ENCODE results near the gene PAF1. TPM values are rescaled to one million over a fixed set of nuclear protein-coding genes. Genes with fewer than 3 reads are reported as not detected.
A peak's percentile ranks its signal among the peaks of the same experiment; 100 is the strongest.

Gene PAF1
- total and polyA plus RNA-seq, 2 of the 13 experiments (the other 11 are each of a cell fraction or from before 2014, with no cell fraction given) = 30.2 to 31.1 TPM

- TF ChIP-seq ZNF276 (CRISPR knock-in tag; IDR thresholded peaks at IDR 0.05; ENCODE audit: low read depth) (peak; percentile 63; the same call in 1 of the 2 replicates), CENPX (CRISPR knock-in tag; IDR thresholded peaks at IDR 0.05) (no peak), ZNF724P (CRISPR knock-in tag; IDR thresholded peaks at IDR 0.05; ENCODE audit: borderline replicate concordance) (peak; percentile 73; the same call in 1 of the 2 replicates), ZNF382 (CRISPR knock-in tag; IDR thresholded peaks at IDR 0.05; ENCODE audit: borderline replicate concordance) (no peak), FOXA1 (IDR thresholded peaks at IDR 0.05) (no peak), FOXA1 (CRISPR knock-in tag; IDR thresholded peaks at IDR 0.05) (no peak), POGZ (CRISPR knock-in tag; IDR thresholded peaks at IDR 0.05) (peak; percentile 62; the same call in 1 of the 2 replicates), FOXJ3 (CRISPR knock-in tag; IDR thresholded peaks at IDR 0.05; ENCODE audit: borderline replicate concordance) (peak; percentile 51; the same call in 1 of the 2 replicates), CSRNP2 (CRISPR knock-in tag; conservative IDR thresholded peaks at IDR 0.05; ENCODE audit: low read depth) (no peak), SIX1 (CRISPR knock-in tag; IDR thresholded peaks at IDR 0.05; ENCODE audit: borderline replicate concordance) (no peak; the same call in 1 of the 2 replicates), ZNF879 (CRISPR knock-in tag; IDR thresholded peaks at IDR 0.05) (no peak; the same call in 1 of the 2 replicates), FOXA3 (CRISPR knock-in tag; IDR thresholded peaks at IDR 0.05) (peak; percentile 59), ZNF530 (CRISPR knock-in tag; IDR thresholded peaks at IDR 0.05; ENCODE audit: low read depth) (no peak), ZKSCAN5 (CRISPR knock-in tag; IDR thresholded peaks at IDR 0.05) (no peak), MIXL1 (CRISPR knock-in tag; IDR thresholded peaks at IDR 0.05) (no peak; the same call in 1 of the 2 replicates), HNRNPK (IDR thresholded peaks at IDR 0.05; ENCODE audit: low read depth, low read length, poor library complexity, severe bottlenecking) (no peak), CAMTA2 (CRISPR knock-in tag; IDR thresholded peaks at IDR 0.05; ENCODE audit: borderline replicate concordance) (peak; percentile 79), ZFP91 (CRISPR knock-in tag; IDR thresholded peaks at IDR 0.05; ENCODE audit: borderline replicate concordance) (peak; percentile 93), FOXK1 (CRISPR knock-in tag; IDR thresholded peaks at IDR 0.05; ENCODE audit: borderline replicate concordance, low read depth) (no peak; the same call in none of the 2 replicates), ZNF780A (CRISPR knock-in tag; IDR thresholded peaks at IDR 0.05) (no peak), ZNF431 (CRISPR knock-in tag; IDR thresholded peaks at IDR 0.05; ENCODE audit: borderline replicate concordance, low read depth) (peak; percentile 53; the same call in 1 of the 2 replicates), ZBTB25 (CRISPR knock-in tag; IDR thresholded peaks at IDR 0.05) (peak; percentile 24; the same call in 1 of the 2 replicates), SPEN (CRISPR knock-in tag; IDR thresholded peaks at IDR 0.05; ENCODE audit: low read depth) (peak; percentile 84; the same call in 1 of the 2 replicates), ZNF777 (CRISPR knock-in tag; IDR thresholded peaks at IDR 0.05) (no peak; the same call in 1 of the 2 replicates)
Measured at GRCh38 chr19:39401549-39402345, 10.8 kb upstream of the PAF1 start (continued).

Data from HepG2 (cell line).